PC-3 (cell line): ENCODE measurements around the gene CDKN1B. TPM values are rescaled to one million over a fixed set of nuclear protein-coding genes. Genes with fewer than 3 reads are reported as not detected.

Experiments
- ATAC-seq: fragments of 200-7000 bp; cut with Tn5 transposase; 2 replicates; pipeline ENCODE4 v1.9.1; 2020; ENCODE audit warnings: mild to moderate bottlenecking, moderate library complexity
- BruUV-seq: library from RNA; stranded (reverse); fragments of 400-500 nt; replicated peaks from 2 replicates; lab custom pipeline; 2021; lab: Mats Ljungman, UMichigan
- CTCF ChIA-PET: fragments of 300-600 bp; sonication (Branson Sonifier 250); formaldehyde crosslinking; loops from one replicate; lab custom pipeline; 2022; ENCODE audit warnings: antibody characterized with exemption; lab: Charles Lee
- POLR2A ChIA-PET: fragments of 300-600 bp; sonication (Branson Sonifier 250); formaldehyde crosslinking; loops from one replicate; lab custom pipeline; 2022; ENCODE audit warnings: antibody characterized with exemption; ENCODE audit not compliant: unreplicated experiment; lab: Charles Lee
- DNase-seq: peaks from one replicate; pipeline ENCODE4 v3.0.0-alpha.2; 2015
- H2AFZ ChIP-seq: fragments of 300-600 bp; sonication (generic); 2 replicates; pipeline ENCODE4 v1.6.0; 2016; ENCODE audit warnings: antibody characterized with exemption, low read length
- H3F3A ChIP-seq: fragments of 300-600 bp; sonication (generic); one replicate; pipeline ENCODE4 v1.6.0; 2017; ENCODE audit warnings: antibody characterized with exemption, low read length, control low read depth, mild to moderate bottlenecking; ENCODE audit not compliant: unreplicated experiment
- H3K27ac ChIP-seq: fragments of 300-600 bp; sonication (generic); 2 replicates; pipeline ENCODE4 v1.5.1; 2016; ENCODE audit warnings: mild to moderate bottlenecking, low read length
- H3K27me3 ChIP-seq: fragments of 300-600 bp; sonication (generic); 2 replicates; pipeline ENCODE4 v1.6.1; 2016; ENCODE audit warnings: low read length, mixed read lengths
- H3K36me3 ChIP-seq: fragments of 300-600 bp; sonication (generic); 2 replicates; pipeline ENCODE4 v1.6.1; 2016; ENCODE audit warnings: low read depth, mixed run types, low read length, mixed read lengths
- H3K4me1 ChIP-seq: fragments of 300-600 bp; sonication (generic); 2 replicates; pipeline ENCODE4 v1.5.1; 2016; ENCODE audit warnings: low read length; ENCODE audit not compliant: insufficient read depth
- H3K4me2 ChIP-seq: fragments of 300-600 bp; sonication (generic); 2 replicates; pipeline ENCODE4 v1.6.0; 2016; ENCODE audit warnings: low read length
- H3K4me3 ChIP-seq: fragments of 300-600 bp; sonication (generic); 2 replicates; pipeline ENCODE4 v1.5.1; 2016; ENCODE audit warnings: mild to moderate bottlenecking, low read length, mixed read lengths
- H3K79me2 ChIP-seq: fragments of 300-600 bp; sonication (generic); 2 replicates; pipeline ENCODE4 v1.6.1; 2017; ENCODE audit warnings: low read length, mixed read lengths
- H3K9ac ChIP-seq: fragments of 300-600 bp; sonication (generic); 2 replicates; pipeline ENCODE4 v1.6.0; 2016; ENCODE audit warnings: mild to moderate bottlenecking, low read length
- H3K9me2 ChIP-seq: fragments of 300-600 bp; sonication (generic); replicated peaks from 2 replicates; pipeline ENCODE4 v1.6.1; 2016; ENCODE audit warnings: mixed run types, low read length, mixed read lengths
- H3K9me3 ChIP-seq: fragments of 300-600 bp; sonication (generic); 2 replicates; pipeline ENCODE4 v1.6.1; 2016; ENCODE audit warnings: low read length, mixed read lengths
- H4K20me1 ChIP-seq: fragments of 300-600 bp; sonication (generic); 2 replicates; pipeline ENCODE4 v1.6.1; 2016; ENCODE audit warnings: low read length, mixed read lengths
- EZH2 ChIP-seq: fragments of 300-600 bp; sonication (generic); IDR thresholded peaks from one replicate; pipeline ENCODE4 v1.6.1; 2017; ENCODE audit warnings: antibody characterized with exemption, mild to moderate bottlenecking, low read length; ENCODE audit not compliant: unreplicated experiment
- EZH2phosphoT487 ChIP-seq: fragments of 300-600 bp; sonication (generic); IDR thresholded peaks from 2 replicates; pipeline ENCODE4 v1.6.1; 2018; ENCODE audit warnings: mild to moderate bottlenecking, antibody characterized with exemption, low read length, borderline replicate concordance
- intact Hi-C: fragments of 100-400 bp; cut with micrococcal nuclease; formaldehyde crosslinking; loops from 2 replicates; pipeline ENCODE4 v1.9.0; 2023
- total RNA-seq: library from RNA; depleted of rRNA; stranded (reverse); fragments of >200 nt; gene quantifications from 2 replicates; pipeline ENCODE4 v1.2.3, GENCODE V29; 2014
- TF ChIP-seq, protein P1 (sequence below): fragments of 300-600 bp; sonication (generic); conservative IDR thresholded peaks from 2 replicates; pipeline ENCODE4 v1.5.1; 2017; ENCODE audit warnings: antibody characterized with exemption, low read depth, mild to moderate bottlenecking, low read length

Gene CDKN1B
- total RNA-seq, 1 experiment from 2014 or later = 29.2 TPM

DNA sequence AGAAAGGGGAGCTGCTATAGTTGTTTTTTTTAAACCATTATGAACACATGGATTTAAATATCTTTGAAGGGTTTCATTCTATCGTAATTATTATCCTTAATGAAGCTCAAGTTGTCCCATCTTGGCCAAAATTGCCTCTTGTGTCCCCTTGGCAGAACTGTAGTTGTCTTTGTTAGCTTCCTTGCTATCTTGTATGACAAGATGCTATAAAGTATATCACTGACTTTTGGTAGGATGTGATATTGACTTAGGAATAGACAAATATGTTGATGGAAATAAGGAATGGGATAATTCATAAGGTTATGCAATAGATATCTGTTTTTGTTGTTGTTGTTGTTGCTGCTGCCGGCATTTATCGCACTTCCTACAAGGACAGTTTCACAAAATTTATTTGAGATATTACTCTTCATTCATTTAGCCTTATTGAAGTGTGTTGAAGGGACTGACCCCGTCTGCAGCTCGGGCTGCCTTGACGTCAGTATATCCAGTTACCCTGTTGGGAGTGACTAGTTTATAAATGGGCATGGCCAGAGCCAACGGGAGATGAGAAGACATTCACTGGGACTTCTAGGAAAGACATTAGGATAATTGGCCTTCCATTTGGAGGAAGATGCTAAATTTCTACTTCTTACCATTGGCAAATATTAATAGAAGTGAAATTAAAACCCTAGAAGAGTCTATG, 42.2 kb downstream of the CDKN1B start:
- intact Hi-C loops = no loop called here
- ATAC-seq = no peak
- Histone ChIP-seq H3K9me2 (no peaks in the 10 kb centered on the region), H3K9ac (peak overlapping the region; percentile 24; the same call in 1 of the 2 replicates), H2AFZ (peak overlapping the region; percentile 29; the same call in 1 of the 2 replicates), H3K9me3 (no peaks in the 10 kb centered on the region), H3F3A (no peaks in the 10 kb centered on the region), H3K4me1 (peaks cover 15% of the 10 kb centered on the region), H3K79me2 (no peaks in the 10 kb centered on the region), H3K36me3 (no peaks in the 10 kb centered on the region), H3K27ac (peak overlapping the region; percentile 85), H3K4me2 (peak overlapping the region; percentile 73), H3K4me3 (no peak overlapping the region), H4K20me1 (no peaks in the 10 kb centered on the region), H3K27me3 (no peaks in the 10 kb centered on the region)
- TF ChIP-seq EZH2 (no peak), EZH2phosphoT487 (no peak)
- TF ChIP-seq, protein P1, sequence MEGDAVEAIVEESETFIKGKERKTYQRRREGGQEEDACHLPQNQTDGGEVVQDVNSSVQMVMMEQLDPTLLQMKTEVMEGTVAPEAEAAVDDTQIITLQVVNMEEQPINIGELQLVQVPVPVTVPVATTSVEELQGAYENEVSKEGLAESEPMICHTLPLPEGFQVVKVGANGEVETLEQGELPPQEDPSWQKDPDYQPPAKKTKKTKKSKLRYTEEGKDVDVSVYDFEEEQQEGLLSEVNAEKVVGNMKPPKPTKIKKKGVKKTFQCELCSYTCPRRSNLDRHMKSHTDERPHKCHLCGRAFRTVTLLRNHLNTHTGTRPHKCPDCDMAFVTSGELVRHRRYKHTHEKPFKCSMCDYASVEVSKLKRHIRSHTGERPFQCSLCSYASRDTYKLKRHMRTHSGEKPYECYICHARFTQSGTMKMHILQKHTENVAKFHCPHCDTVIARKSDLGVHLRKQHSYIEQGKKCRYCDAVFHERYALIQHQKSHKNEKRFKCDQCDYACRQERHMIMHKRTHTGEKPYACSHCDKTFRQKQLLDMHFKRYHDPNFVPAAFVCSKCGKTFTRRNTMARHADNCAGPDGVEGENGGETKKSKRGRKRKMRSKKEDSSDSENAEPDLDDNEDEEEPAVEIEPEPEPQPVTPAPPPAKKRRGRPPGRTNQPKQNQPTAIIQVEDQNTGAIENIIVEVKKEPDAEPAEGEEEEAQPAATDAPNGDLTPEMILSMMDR = no peak
- no peak for DNase-seq
- POLR2A ChIA-PET = interaction anchor here (0.6 kb wide), 1 partner anchor 26 kb away, joined by 3 read pairs; no protein-coding TSS in a partner anchor
- BruUV-seq = TSS peak; percentile 87
- CTCF ChIA-PET = no interaction called here

DNA sequence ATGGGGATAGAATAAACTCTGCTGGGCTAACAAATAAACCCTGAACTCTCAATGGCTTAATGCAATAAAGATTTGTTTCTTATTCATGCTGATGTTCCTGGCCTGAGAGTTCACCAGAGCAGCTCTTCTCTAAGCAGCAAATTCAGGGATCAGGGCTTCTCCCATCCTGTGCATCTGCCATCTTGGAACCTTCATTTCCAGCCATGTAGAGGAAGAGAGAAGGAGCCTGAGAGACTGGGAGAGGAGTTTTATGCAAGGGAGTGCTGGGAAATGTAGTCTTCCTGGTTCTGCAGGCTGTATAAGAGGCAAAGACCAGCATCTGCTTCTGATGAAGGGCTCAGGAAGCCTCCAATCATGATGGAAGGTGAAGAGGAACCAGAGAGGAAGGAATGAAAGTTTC, 47.7 kb downstream of the CDKN1B start:
- TF ChIP-seq EZH2phosphoT487 (no peak), EZH2 (no peak)
- TF ChIP-seq, protein P1 = no peak
- H3F3A ChIP-seq = no peaks in the 10 kb centered on the region
- no peak overlapping the region for H3K4me3 ChIP-seq
- H3K27ac ChIP-seq = no peak overlapping the region
- no peak overlapping the region for H3K4me2 ChIP-seq
- H3K9me2 ChIP-seq = no peaks in the 10 kb centered on the region
- no peak overlapping the region for H3K9ac ChIP-seq
- ChIA-PET CTCF (no interaction called here), POLR2A (no interaction called here)
- no TSS peak for BruUV-seq
- no peaks in the 10 kb centered on the region for H3K79me2 ChIP-seq
- H3K36me3 ChIP-seq = no peaks in the 10 kb centered on the region
- H4K20me1 ChIP-seq = no peaks in the 10 kb centered on the region
- ATAC-seq (no peak), DNase-seq (no peak)
- no peaks in the 10 kb centered on the region for H3K4me1 ChIP-seq
- intact Hi-C loops = no loop called here
- H3K27me3 ChIP-seq = no peaks in the 10 kb centered on the region
- H2AFZ ChIP-seq = no peak overlapping the region
- no peaks in the 10 kb centered on the region for H3K9me3 ChIP-seq

DNA sequence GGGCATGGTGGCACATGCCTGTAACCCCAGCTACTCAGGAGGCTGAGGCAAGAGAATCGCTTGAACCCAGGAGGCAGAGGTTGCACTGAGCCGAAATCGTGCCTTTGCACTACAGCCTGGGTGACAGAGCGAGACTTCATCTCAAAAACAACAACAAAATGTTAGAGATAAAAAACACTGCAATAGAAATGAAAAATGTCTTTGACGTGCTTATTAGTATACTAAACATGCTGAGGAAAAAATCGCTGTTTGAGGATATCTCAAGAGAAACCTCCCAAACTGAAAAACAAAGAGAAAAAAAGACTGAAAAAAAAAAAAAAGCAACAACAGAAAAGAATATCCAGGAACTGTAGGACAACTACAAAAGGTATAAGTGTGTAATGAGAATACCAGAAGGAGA, 53.1 kb downstream of the CDKN1B start:
- TF ChIP-seq EZH2phosphoT487 = no peak
- TF ChIP-seq, protein P1 = no peak
- TF ChIP-seq EZH2 = no peak
- ChIA-PET POLR2A (no interaction called here), CTCF (no interaction called here)
- no peaks in the 10 kb centered on the region for H3F3A ChIP-seq
- no peak overlapping the region for H2AFZ ChIP-seq
- H3K4me1 ChIP-seq = no peaks in the 10 kb centered on the region
- intact Hi-C loops = no loop called here
- no peaks in the 10 kb centered on the region for H3K36me3 ChIP-seq
- no peaks in the 10 kb centered on the region for H3K9me3 ChIP-seq
- no peak overlapping the region for H3K4me3 ChIP-seq
- H4K20me1 ChIP-seq = no peaks in the 10 kb centered on the region
- H3K79me2 ChIP-seq = no peaks in the 10 kb centered on the region
- H3K27ac ChIP-seq = no peak overlapping the region
- H3K9me2 ChIP-seq = no peaks in the 10 kb centered on the region
- no peak for DNase-seq
- no peak overlapping the region for H3K4me2 ChIP-seq
- H3K9ac ChIP-seq = no peak overlapping the region
- H3K27me3 ChIP-seq = no peaks in the 10 kb centered on the region
- ATAC-seq = no peak
- no TSS peak for BruUV-seq
